Measurements from ENCODE around the gene NGB.
A peak's percentile ranks its signal among the peaks of the same experiment; 100 is the strongest.
"Not testable (repeated sequence)": the region's sequence is repeated elsewhere in the genome, so short reads cannot be mapped to it uniquely, and the experiment has no call there.

NGB gene, protein sequence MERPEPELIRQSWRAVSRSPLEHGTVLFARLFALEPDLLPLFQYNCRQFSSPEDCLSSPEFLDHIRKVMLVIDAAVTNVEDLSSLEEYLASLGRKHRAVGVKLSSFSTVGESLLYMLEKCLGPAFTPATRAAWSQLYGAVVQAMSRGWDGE

DNA sequence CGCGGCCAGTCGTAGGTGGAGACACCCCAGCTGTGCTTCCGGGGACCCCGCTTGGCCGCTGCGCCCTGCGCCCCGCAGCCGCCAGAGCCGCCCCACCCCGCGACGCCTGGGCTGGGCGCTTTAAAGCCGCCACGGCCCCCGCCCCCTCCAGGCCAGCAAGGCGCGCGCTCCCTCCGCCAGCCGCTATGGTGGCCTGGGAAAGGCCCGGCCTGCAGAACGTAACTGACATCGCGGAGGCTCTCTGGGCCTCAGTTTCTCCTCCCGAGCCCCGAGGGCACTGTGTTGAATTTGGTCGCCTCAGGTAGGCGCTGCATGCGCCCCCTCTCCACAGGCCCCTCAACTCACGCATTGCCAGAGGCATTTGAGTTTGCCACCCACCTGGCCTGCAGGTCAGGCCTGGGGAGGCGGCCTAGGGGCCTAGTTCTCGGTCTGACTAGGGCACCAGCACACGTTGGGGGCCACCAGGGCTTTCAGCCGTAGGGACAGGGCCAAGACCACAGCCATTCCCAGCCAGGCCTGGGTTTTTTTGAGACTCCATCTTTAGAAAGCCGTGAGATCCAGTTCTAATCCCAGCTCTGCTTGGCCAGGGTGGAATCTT, at the start of gene NGB:
NGB (minus strand) TSS at position 94 of the 598 bp plus-strand sequence. CDS start 269 bp downstream, outside the sequence.
- no peak for DNase-seq

DNA sequence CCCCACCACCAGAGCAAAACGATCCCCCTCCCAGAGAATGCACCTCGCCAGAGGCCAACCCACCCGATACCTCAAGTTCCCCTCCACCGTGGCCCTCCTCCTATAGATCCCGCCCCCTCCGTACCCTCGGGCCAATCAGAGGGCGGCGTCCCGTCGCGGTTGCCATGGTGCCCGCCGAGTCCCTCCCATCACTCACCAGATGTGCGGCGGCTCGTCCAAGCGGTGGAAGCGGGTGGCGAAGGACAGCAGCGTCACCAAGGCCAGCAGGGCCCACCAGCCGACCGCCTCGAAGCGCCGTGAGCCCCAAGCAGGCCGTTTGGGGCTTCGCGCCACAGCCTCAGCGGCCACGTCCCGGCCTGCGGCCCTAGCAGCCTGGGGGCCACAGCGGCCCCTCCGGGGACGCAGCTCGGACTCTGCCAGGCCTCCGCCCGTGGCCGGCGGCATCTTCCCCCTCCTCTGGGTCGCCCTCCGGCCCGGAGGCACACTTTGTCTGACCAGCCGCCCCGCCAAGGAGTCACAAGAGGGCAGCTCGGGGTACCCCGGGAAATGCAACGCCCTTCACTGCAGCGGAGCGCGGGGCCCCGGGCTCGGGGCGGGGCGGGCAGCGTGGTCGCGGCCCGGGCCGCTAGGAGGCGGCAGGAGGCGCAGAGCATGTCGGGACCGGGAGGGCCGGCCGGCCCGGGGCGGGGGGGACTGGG, 49.4 kb upstream of the NGB start, which contains the start of gene POMT2:
POMT2 (minus strand) TSS at position 646 of the 698 bp plus-strand sequence; CDS start at position 444, 202 bp downstream.
- DNase-seq: peak; percentile 81

DNA sequence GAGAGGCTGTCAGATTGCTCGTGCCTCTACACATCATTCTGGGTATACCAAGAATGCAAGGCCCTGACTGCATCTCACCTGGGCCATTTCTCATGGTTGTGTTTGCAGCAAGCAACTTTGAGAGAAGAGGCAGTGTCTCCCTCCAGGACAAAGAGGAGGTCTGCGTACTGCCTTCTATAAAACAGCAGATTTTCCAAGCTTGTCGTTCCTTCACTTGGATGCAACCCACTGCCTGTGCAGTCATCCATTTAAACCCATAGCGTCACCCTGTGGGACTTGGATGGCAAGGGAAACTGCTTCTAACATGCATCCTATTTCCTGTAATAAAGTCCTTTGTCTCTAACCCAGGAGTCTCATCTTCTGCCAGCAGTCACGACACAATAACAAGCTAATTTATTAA, 48.4 kb upstream of the NGB start:
- DNase-seq: no peak

DNA sequence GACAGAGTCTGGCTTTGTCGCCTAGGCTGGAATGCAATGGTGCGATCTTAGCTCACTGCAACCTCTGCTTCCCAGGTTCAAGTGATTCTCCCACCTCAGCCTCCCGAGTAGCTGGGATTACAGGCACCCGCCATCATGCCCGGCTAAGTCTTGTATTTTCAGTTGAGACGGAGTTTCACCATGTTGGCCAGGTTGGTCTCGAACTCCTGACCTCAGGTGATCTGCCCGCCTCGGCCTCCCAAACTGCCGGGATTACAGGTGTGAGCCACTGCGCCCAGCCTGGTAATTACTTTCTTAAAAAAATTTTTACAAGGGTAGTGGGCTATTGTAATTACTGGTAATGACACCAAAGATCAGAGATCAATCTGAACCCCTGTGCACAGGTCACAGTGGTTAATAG, 47.8 kb upstream of the NGB start:
- DNase-seq: not testable (repeated sequence)

DNA sequence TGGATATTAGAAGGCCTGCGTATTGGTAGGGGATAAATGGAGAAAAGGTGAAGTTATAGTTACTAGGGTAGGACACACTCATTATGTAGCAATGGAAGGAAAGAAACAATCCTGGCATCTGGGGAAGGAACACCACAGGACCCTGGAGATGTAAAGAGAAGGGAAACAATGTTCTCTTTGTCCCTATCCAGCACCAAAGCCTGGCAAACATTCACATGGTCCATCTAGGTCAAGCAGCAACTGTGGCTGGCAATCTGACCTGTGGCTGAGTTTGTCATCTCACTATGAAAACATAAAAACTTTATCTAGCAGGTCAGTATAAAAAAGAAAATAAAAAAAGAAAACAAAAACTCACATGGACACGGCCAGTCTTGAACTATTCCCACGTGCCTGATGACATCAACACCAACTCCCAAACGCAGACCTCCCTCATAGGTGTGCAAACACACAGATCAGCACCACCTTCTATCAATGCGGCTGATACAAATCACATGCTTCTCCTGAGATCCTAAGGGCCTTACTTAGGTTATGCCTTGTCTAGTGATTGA, 47.1 kb upstream of the NGB start:
- no peak for DNase-seq

DNA sequence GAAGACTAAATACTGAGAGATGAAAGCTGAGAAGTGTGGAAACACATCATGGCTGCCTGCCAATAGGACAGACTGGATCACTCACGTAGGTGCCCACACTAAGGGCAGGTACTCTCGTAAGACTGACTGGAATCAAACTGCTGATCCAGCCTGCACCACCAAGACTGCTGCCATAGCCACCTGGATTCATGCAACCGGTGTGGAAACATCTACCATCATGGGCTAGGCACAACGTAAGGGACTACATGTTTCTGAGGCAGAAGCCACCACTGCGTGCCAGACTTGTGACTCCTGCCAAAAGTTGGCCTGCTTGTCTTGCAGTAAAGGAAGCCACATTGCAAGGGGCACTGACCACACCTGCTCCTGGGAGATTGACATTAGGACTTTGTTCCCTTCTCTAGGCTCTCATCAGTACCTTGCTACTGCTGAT, 45.9 kb upstream of the NGB start:
- no peak for DNase-seq

DNA sequence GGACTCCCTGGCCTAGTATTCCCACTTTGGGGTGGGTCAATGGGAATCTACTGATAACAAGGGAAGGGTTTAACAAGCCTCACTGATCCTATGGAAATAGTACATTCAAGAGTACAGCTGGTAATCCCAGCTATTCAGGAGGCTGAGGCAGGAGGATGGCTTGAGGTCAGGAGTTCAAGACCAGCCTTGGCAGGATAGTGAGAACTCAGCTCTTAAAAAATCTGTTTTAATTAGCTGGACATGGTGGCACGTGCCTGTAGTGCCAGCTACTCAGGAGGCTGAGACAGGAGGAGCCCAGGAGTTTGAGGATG, 45.1 kb upstream of the NGB start:
- DNase-seq: no peak

DNA sequence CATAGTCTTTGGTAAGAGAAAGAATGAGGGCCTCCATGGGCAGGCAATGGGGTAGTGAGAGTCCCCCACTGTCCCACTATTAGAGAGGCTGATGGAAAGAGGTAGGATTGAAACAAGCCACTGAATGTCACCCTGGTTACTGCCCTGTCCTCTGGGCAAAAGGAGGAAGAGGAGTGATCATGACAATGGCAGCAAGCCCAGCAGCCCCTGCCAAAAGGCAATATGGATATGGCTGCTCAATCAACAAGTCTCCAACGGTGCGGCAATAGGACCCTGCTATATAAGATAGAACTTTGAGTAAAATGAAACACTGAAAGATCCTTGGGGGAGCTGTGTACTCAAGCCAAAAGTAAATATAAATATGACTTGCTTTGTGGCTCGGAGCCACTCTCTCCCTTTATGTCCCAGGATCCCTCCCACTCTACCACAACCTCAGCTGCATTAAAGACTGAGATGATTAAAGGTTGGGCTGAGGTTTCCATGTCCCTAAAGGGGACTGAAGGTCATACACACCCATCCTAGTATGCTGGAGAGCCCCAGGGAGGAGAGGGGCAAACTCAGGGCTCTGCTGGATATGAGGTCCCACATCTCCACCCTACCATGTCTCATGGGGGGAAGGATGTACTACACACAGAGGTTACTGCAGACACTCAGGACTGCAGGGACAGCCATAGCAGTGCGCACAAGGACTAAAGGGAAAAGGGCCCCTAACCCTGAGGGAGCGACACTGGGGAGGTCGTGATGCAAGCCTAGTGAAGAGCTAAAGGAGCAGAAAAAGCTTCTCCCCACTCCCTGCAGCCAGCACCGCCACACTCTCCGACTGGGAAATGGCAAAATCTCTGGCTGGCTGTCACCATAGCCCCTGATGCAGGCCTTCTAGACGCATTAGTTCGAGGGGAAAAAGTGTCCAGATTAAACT, 43.8 kb upstream of the NGB start:
- no peak for DNase-seq

DNA sequence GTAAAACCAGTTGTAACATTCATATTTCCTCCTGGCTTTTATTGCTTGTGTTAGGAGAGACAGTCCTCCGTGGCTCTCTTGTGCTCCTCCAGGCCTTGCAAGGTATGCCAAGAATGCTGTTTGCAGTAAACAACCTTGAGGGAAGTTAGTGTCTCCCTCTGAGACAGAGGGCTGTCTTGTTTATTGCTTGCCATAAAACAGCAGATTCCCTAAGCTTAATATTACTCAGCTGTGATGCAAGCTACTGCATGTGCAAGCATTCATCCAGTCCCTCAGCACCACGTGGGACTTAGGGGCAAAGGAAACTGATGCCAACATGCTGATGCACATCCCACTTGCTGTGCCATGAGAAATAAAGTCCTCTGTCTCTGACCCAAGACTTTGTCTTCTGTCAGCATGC, 43.0 kb upstream of the NGB start:
- DNase-seq: no peak

DNA sequence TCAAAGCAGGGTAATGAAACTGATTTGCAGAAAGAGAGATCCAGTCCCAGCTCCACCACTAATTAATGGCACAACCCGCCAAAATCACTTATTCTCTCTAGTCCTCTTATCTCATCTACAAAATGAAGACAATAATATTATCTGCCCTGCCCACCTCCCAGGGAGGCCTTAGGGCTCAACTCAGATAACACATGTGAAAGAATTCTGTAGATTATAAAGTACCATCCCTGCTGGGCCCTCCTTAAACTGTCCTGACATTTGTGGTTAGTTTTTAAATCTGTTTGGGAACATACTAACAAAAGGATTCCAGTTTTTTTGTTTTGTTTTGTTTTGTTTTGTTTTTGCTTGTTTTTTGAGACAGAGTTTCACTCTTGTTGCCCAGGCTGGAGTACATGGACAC, 42.4 kb upstream of the NGB start:
- no peak for DNase-seq

DNA sequence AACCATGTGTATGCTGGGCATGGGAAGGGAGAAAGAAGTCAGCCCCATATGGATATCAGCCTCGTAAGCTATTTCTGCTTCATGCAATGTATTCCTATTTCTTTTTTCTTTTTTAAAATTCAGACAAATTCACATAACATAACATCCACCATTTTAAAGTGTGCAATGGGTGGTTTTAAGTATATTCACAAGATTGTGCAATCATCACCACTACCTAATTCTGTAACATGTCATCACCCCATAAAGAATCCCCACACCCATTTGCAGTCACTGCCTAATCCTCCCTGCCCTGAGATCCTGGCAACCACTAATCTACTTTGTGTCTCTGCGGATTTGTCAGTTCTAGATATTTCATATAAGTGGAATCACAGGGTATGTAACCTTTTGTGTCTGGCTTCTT, 40.2 kb upstream of the NGB start:
- DNase-seq: no peak

DNA sequence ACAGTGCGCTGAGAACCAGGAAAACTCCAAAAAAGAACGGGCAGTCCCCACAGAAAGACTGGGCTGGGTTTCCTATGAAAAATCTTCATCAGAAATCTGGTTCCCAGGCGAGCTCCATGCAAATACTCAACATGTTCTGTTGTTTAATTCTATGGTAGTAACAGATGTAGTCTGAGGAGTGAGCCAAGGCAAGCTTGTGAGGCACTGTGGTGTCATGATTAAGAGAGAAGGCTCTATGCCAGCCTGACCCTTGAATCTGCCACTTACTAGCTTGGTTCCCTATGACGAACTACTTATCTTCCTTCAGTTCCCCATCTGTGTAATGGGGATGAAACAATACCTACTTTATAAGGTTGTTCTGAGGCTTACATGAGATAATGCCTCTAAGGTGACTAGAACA, 39.0 kb upstream of the NGB start:
- DNase-seq: no peak

DNA sequence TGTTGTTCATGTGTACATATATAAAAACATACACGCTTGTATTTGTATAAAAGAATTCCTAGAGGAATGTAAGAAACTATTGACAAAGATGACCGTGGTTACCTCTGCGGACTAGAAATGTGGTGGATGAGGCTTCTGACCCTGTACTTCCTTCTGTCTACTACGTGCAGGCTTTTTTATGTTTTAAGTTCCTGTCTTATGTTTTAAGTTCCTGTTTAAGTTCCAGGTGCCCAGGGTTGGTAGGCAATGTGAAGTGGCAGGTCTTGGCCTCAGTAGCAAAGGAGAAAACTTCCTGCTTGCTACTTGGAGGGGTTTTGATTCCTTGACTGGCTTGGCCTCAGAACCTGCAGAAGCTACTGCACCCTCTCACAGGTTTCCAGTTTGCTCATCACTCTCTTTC, 38.1 kb upstream of the NGB start:
- no peak for DNase-seq

DNA sequence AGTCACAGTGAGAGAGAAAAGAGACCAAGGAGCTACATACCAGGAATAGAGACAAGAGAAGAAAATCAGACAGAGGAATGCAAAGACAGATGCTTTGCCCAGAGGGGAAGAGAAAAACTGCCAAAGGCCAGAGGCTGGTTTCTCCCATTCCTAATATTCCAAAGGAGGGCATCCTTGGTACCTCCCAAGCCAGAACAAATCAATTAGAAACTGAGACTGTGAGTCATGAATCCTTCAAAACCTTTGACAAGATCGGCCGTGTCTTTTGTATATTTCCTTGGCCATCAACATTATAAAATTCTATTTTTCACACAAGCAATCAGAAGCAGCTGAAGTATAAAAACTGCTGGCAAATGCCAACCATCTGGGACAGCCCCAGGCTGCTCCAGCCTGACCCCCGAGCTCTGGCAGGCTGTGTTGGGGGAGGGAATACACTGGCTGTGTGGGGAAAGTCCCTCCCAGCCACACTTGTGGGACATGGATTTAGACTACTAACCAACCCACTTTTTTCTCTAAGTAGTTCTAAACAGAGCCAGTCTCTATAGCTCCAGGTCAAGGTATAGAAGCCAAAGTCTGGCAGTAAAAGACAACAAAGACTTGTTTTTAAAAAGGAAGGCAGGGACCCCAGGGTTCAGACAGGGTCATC, 36.0 kb upstream of the NGB start:
- DNase-seq: no peak

DNA sequence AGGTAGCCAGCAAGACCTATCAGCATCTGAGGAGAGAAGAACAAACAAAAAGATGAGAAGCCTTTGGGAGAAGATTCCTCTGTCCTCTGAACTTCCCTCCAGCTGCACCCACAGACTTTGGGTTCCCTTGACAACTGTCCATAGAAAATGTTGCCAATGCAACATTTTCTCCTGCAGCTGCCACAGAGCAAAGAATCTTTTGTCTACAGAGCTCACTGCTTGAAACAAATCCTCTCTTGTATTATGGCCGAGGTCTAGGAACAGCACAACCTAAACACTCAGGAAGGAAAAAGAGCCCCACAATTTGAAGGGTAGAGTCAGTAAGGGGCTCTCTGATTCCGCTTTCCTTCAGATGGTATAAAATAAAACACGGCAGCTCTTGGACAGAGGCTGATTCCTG, 35.4 kb upstream of the NGB start:
- no peak for DNase-seq

DNA sequence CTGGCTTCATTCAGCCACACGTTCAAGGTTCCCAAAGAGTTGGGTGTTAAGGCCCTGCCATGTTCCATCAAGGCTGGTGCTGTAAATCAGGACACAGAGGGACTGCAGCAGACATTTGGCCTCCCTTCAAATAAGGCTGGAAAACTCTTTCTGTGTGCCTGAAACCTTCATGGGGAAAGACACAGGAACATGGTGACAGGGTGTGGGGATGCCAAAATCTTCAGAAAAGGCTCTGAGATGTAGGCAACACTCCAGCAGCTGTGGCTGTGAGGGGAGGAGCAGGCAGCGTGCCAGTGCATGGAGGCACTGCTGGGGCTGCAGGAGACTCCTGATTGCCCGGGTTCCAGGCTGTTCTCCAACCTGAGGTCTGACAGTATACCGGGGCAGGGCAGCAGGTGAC, 34.7 kb upstream of the NGB start:
- no peak for DNase-seq

DNA sequence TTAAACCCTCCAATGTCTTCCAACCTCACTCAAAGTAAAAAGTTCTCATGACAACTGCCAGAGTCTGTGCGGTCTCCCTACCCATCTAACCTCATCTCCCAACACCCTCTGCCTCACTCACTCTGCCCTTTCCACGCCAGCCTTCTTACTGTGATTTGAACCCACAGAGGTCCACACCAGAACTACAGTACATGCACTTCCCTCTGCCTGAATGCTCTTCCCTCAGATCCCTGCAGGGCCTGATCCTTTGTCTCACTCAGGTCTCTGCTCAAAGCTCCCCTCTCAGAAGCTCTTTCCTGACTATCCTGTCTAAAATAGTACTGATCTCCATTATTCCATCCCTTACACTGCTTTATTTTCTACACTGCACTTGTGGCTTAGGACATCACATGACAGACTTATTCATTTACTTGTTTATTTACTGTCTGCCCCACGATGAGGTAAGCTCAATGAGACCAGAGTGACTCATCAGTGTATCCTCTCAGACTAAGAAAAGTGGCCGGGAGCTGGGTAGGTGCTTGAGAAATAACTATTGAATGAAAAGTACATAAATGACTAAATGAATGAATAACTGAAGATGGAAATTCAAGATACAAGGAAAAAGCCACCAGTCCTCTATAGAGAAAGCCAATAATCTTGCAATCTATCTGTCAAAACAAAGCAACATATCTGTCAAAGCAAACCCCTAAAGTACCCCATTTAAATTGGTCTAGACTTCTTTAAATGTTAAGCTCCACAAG, 32.6 kb upstream of the NGB start:
- DNase-seq: no peak

DNA sequence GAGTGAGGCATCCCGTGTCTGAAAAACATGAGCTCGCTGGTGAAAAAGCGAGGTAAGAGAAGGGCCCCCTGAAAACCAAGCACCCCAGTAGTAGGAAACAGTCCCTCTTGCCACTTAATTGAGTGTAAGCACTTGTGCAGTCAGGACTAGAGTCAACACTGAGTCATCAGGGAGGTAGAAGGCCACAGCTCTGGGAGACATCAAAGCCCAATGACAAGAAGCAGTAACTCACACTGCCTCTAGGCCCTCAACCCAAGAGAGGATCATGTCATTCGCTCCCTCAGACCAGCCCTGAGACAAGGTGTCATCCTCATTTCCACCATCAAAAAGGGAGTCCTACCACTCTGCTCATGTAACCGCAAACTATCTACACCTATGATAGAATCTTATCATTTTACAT, 31.9 kb upstream of the NGB start:
- DNase-seq: no peak

DNA sequence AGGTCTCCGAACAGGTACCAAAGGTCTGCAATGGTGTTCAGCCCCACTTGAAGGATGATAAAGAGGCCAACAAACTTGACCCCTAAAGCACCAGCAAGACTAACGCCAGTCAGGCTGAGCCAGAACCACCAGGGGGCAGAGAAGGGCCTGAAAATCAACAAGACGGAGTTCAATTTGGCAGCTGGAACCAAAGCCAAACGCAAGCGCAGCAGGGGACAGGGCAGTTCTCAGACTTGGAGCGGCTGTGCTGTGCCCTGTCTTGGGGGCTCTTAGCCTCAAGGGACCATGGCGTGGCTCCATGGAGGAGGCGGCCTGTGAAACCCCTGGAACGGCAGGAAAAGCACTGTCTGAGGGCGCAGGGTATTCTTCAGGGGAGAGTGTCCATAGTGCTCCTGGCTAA, 30.1 kb upstream of the NGB start:
- DNase-seq: no peak

DNA sequence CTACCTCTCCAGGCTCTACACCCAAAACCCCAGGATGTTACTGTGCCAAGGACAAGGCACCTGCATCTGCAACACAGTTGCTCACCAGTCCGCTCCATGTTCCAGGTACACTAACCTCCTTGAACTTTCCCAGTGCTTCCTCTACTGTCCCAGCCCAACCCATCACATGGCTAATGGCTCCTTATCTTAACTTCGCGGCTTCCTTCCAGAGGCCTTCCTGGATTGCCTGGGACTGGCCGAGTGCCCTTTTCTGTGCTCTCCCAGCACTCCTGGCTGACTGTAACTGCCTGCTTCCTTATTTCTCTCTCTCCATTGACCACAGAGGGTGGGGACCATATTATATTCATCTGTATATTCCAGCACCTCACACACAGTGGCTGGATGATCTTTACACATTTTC, 28.8 kb upstream of the NGB start:
- DNase-seq: no peak

DNA sequence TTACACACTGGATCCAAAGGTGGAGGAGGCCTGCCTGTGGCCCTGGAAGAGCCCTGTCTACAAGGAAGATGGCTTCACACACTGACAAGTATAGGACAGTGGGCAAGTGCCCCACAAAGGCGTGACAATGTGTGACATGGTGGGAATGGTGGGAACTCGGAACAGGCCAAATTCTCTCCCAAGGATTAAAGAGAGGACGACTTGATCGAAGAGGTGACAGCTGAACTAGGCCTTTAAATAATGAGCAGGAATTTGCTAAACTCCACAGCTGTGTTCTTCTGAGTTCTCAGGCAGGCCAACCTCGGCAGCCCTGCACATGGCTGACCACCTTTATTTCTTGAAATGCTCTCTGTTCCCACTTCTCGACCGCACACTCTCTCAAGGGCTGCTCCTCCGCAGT, 25.9 kb upstream of the NGB start:
- DNase-seq: no peak

DNA sequence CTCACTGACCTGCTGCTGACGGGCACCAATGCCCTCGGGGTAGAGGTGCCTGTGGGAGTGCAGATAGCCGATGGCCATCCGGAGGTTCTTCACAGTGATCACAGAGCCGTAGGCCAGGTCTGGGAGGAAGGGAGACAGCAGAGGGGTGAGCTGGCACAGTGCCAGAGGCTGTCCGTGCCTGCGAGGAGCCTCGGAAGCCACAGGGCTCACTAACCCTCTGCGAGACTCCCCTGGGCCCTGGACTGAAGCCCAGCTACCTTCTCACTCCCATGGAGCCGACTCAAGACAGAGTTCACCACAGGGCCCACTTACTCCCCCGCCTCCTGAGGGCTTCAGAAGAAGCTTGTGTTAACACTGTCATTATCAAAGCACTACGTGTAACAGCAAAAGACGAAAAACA, 25.1 kb upstream of the NGB start:
- DNase-seq: no peak
